Measurements from ENCODE around the gene ACSL5.
"Not testable (repeated sequence)": the region's sequence is repeated elsewhere in the genome, so short reads cannot be mapped to it uniquely, and the experiment has no call there.

ACSL5 gene

GRCh38 chr10:112426111-112426510 is 52.2 kb downstream of the ACSL5 start:
- no peak for DNase-seq

GRCh38 chr10:112429147-112429546 is 55.2 kb downstream of the ACSL5 start:
- DNase-seq, result no peak

GRCh38 chr10:112429654-112430230 is 55.8 kb downstream of the ACSL5 start:
- no peak for DNase-seq

DNA sequence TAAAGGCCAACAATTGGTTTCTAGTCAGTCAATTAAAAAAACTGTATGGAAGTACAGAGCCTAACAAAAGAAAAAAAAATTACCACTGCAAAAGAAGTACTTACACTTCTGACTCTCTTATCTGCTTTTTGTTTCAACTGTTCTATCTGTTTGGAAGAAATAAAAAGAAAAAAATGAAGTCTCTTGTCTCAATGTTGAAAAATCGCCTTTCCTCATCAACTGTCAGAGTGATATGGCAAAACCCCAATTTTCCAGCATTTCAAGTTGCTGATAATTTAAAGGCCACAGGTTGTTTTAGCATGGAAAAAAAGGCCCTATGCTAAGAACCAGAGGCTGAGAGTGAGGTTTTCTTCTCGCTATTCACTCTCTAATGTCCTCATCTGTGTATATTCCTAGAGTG is 59.2 kb downstream of the ACSL5 start:
- no peak for DNase-seq

DNA sequence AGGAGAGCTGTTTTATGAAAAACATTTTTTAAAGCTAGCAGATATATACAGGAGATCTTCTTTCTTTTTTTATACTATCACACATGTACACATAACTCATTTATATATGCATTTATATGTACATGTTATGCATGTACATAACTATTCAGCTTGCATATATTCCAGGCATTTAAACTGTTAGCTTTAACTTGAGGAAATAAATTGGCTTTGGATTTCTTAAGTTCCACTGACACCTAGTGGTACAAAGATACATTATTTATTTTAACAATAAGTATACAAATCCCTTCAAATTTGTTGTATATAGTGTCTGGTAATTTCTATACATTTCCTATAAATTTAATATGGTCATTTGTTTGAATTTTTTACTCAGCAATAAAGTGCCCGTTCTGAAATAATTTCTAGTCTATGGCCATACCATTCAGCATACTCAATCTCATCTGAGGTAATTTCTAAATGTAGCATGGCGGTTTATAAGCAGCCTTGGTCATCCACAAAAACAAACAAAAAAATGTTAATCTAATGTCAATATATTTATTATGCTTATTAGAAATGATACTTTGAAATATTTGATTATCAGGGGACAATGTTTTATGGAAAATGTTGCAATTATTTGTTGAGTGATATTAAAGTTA is 61.2 kb downstream of the ACSL5 start:
- peak; percentile 12 for DNase-seq

DNA sequence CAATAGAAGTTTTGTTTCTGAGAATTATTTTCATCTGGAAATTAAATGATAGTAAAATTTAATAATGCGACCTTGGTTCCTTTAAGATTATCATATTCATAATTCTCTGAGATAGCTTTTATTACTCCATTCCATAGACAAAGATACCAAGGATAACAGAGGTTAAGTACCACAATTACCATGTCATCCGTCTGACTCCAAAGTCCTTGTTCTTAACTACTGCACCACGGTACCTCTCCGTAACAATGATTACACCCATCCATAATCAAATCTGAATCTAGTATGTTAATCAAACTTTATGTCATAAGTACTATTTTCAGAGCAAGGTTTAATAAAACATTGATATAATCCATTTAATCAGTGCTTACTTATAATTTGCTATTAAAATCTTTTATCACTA is 64.4 kb downstream of the ACSL5 start:
- DNase-seq, result no peak

DNA sequence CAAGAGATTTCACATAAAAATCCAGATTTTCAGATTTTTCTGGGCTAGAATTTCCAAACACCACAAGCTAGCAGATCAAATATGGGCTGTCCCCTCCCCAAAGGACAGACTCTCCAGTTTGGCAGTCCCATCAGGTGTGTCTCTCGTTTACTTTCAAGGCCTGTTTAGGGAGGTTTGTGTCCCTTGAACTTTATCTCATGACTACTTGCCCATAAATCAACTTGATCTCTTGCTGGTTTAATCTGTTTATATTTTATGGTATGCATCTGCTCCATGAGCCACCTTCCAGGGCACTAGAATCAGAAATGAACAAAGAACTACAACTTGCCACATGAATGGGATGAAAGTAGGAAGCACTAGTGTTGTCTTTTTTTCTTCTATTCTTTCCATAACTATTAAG is 67.6 kb downstream of the ACSL5 start:
- DNase-seq, result no peak

DNA sequence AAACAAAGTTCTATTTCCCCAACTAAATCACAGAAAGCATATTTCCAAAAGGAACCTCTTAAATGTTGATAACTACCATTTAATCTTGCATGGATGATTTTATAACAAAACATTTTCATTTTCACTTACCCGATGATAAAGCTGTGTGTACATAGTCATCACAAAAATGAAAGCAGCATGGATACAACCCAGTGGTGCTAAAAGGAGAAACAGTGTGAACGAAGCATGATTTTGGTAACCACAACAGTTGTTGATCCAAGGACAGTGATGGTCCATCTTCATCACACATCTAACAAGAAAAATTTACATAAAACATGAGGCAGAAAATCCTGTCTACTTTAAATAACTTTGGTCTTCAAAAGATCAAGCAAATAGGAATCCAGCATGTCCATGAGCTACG is 68.1 kb downstream of the ACSL5 start:
- DNase-seq, result peak; percentile 38

GRCh38 chr10:112446055-112446854 is 72.3 kb downstream of the ACSL5 start:
- peak; percentile 23 for DNase-seq

DNA sequence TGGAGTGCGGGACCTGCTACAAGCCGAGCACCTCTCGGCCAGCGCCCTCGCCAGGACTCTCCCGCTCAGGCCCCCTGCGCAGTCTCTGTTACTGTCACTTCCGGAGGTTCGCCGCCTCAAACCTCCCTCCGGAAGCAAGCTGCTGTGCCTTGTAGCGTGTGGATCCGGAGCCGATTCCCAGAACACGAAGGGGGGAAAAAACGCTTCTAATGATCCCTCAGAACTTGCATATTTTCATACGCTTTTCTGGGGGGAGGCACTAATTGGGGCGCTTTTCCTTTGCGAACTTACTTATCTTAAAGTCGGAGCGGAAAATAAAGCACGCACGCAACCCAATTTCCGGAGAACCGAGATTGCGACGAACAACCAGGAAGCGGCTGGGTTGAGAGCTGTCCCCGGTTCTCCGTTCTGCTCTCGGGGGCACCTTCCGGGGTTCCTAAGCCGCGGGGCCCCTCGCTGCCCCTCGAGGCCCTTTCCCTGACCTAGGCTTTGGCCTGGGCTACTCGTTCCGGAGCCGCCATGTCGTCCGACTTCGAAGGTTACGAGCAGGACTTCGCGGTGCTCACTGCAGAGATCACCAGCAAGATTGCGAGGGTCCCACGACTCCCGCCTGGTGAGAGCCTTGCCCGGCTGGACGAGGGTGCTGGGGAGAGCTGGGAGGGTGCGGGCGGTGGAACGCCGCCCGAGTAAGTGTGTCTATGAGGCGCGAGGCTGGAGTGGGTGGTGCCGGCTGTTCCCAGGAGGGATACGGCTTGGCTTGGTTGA is 73.1 kb downstream of the ACSL5 start, which contains the start of the genes VTI1A and ZDHHC6:
TSS of gene VTI1A (plus strand) at position 361 of the 765 bp plus-strand sequence. CDS start at position 520, 159 bp downstream.
TSS of gene ZDHHC6 (minus strand) at position 60 of the 765 bp plus-strand sequence. CDS start 1,478 bp downstream, outside the sequence.
- DNase-seq, result peak; percentile 88

GRCh38 chr10:112447620-112447928 is 73.7 kb downstream of the ACSL5 start:
- no peak for DNase-seq

- no peak for DNase-seq
These were observed 75.0 kb downstream of the ACSL5 start for GRCh38 chr10:112448888-112449287.

GRCh38 chr10:112454910-112455779 is 81.2 kb downstream of the ACSL5 start:
- no peak for DNase-seq

DNA sequence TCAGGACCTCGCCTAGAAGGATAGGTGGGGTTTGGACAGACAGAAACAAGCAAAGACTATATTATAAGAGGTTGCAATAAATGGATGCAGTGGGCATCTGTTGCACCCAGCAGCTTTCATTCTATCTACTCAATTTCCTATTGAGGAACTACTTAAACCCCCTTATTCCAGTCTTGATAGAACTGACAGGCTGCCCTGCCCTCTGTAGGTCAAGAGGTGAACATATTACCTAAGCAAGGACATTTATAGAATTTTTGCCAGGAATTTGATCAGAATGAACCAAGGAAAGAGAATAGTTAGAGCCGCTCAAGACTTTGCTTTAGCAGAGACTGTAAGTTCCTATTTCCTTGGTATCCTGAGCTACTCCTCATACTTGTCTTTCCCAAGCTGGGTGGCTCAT is 82.6 kb downstream of the ACSL5 start:
- no peak for DNase-seq

DNA sequence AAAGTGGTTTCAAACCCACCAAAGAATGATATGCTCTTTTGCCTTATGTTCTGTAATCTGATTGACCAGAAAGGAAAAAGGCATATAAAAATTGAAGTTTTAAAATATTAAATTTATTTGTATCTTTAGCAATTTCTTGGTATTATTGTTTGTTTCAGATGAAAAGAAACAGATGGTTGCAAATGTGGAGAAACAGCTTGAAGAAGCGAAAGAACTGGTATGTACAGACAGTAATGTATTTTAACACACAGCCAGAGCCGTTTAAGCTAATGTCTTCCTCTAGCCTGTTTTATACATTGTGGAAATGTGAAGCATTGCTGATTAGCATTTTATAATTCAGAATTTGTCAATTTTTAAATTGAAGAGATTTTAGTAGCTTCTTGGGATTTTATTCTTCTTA is 86.5 kb downstream of the ACSL5 start:
- no peak for DNase-seq

- peak; percentile 62 for DNase-seq
These were observed 87.3 kb downstream of the ACSL5 start for GRCh38 chr10:112461029-112461887.

GRCh38 chr10:112464074-112464473 is 90.2 kb downstream of the ACSL5 start:
- DNase-seq, result not testable (repeated sequence)

- DNase-seq, result no peak
These were observed 91.5 kb downstream of the ACSL5 start for GRCh38 chr10:112465299-112465883.

DNA sequence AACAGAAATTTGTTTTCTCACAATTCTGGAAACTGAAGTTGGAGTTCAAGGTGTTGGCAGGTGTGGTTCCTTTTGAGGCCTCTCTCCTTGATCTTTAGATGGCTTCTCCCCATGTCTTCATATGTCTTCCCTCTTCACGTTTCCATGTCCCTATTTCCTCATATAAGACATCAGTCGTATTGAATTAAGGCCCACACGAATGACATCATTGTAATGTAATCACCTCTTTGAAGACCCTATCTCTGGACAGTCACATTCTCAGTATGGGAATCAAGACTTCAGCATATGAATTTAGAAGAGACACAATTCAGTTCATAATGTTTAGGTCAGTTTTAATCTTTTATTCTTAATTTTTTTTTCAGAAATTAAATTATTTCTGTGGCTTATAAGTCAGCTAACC is 92.9 kb downstream of the ACSL5 start:
- DNase-seq, result no peak

DNA sequence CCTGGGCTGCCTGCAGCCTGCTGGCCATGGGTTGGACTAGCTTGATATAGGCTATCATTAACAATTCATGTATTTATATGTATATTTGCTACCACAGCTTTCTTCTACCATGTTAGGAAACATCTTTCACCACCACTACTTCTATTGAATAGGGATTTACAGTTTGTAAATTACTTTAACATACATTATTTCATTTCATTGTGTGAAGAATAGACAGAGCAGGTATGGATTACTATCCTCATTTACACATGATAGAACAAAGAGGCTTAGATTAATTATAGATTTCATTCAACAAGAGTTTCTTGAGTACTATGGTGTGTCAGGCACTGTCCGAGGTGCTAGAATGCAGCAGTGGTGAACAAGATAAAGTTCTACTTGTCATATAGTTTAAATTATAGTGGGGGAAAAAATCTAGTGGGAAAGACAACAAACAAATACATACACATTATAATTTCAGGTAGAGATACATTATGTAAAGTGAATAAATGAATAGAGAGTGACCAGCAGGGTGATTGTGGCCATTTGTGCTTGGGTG is 93.7 kb downstream of the ACSL5 start:
- no peak for DNase-seq
